ENCODE measurements around the gene ZNF724. TPM values are rescaled to one million over a fixed set of nuclear protein-coding genes. Genes with fewer than 3 reads are reported as not detected.

Gene ZNF724
- total RNA-seq, 1 donor from 2014 or later = 75.1 TPM

DNA sequence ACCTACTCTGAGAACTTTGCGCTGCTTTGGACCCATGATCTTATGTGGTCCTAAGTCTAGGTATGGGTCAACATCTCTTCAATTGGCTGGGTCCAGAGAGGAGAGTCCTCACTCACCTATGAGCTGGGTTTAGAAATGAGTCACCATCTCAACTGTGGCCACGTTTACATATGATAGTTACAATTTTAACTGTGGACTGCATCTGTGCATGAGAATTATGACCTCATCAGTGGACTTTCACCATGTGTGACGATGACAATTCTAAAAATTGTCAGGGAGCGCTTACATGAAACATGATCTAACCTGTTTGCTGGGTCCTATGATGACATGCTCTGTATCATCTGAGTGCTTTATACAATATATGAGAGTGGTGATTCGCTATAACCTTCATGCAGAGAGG, 12.7 kb upstream of the ZNF724 start:
- Histone ChIP-seq H4K20me1 (ENCODE audit: low read depth) (peaks cover 11% of the 10 kb centered on the region), H3K27me3 (no peaks in the 10 kb centered on the region), H3K9me3 (ENCODE audit: low read depth) (no peaks in the 10 kb centered on the region), H3F3A (ENCODE audit: low read depth) (no peaks in the 10 kb centered on the region), H2AFZ (replicated peaks) (no peak overlapping the region), H3K4me1 (no peaks in the 10 kb centered on the region), H3K27ac (no peak overlapping the region), H3K4me2 (no peak overlapping the region), H3K36me3 (peaks cover 3% of the 10 kb centered on the region), H3K79me2 (ENCODE audit: low read depth) (peaks cover 41% of the 10 kb centered on the region), H3K4me3 (no peak overlapping the region), H3K9ac (no peak overlapping the region)
- Mint-ChIP-seq H3K9me3 (peaks cover 3% of the 10 kb centered on the region), H3K4me3 (no peak overlapping the region), H3K4me1 (no peaks in the 10 kb centered on the region), H3K27me3 (ENCODE audit: insufficient read depth, low read depth) (peaks cover 2% of the 10 kb centered on the region), H3K36me3 (peaks cover 66% of the 10 kb centered on the region), H3K27ac (no peak overlapping the region)
- DNase-seq (ENCODE audit: low spot score) = no peak
- TF ChIP-seq EZH2 (IDR thresholded peaks at IDR 0.05) (no peak), EZH2phosphoT487 (IDR thresholded peaks at IDR 0.05) (no peak)
- TF ChIP-seq, protein P1, sequence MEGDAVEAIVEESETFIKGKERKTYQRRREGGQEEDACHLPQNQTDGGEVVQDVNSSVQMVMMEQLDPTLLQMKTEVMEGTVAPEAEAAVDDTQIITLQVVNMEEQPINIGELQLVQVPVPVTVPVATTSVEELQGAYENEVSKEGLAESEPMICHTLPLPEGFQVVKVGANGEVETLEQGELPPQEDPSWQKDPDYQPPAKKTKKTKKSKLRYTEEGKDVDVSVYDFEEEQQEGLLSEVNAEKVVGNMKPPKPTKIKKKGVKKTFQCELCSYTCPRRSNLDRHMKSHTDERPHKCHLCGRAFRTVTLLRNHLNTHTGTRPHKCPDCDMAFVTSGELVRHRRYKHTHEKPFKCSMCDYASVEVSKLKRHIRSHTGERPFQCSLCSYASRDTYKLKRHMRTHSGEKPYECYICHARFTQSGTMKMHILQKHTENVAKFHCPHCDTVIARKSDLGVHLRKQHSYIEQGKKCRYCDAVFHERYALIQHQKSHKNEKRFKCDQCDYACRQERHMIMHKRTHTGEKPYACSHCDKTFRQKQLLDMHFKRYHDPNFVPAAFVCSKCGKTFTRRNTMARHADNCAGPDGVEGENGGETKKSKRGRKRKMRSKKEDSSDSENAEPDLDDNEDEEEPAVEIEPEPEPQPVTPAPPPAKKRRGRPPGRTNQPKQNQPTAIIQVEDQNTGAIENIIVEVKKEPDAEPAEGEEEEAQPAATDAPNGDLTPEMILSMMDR (IDR thresholded peaks at IDR 0.05) = no peak

- H3K4me2 ChIP-seq = no peak overlapping the region
- H3K27ac Mint-ChIP-seq = no peak overlapping the region
- H3K9ac ChIP-seq = no peak overlapping the region
- H3K36me3 Mint-ChIP-seq = peaks cover 58% of the 10 kb centered on the region
- H3F3A ChIP-seq (ENCODE audit: low read depth) = no peaks in the 10 kb centered on the region
- no peaks in the 10 kb centered on the region for H3K27me3 ChIP-seq
- no peaks in the 10 kb centered on the region for H3K9me3 Mint-ChIP-seq
- no peak overlapping the region for H2AFZ ChIP-seq (replicated peaks)
- H4K20me1 ChIP-seq (ENCODE audit: low read depth) = peaks cover 8% of the 10 kb centered on the region
- H3K4me3 ChIP-seq = no peak overlapping the region
- H3K79me2 ChIP-seq (ENCODE audit: low read depth) = peaks cover 30% of the 10 kb centered on the region
- TF ChIP-seq EZH2phosphoT487 (IDR thresholded peaks at IDR 0.05) = no peak
- TF ChIP-seq, protein P1 (IDR thresholded peaks at IDR 0.05) = no peak
- TF ChIP-seq EZH2 (IDR thresholded peaks at IDR 0.05) = no peak
- peaks cover 3% of the 10 kb centered on the region for H3K36me3 ChIP-seq
- no peak overlapping the region for H3K27ac ChIP-seq
- peaks cover 4% of the 10 kb centered on the region for H3K27me3 Mint-ChIP-seq (ENCODE audit: insufficient read depth, low read depth)
- H3K9me3 ChIP-seq (ENCODE audit: low read depth) = no peaks in the 10 kb centered on the region
- no peaks in the 10 kb centered on the region for H3K4me1 ChIP-seq
- no peak overlapping the region for H3K4me3 Mint-ChIP-seq
- no peak for DNase-seq (ENCODE audit: low spot score)
- H3K4me1 Mint-ChIP-seq = no peaks in the 10 kb centered on the region
Observed at GRCh38 chr19:23261496-23262020, 11.4 kb upstream of the ZNF724 start.

- Mint-ChIP-seq H3K36me3 (peaks cover 55% of the 10 kb centered on the region), H3K27ac (no peak overlapping the region), H3K4me3 (no peak overlapping the region), H3K9me3 (no peaks in the 10 kb centered on the region), H3K27me3 (ENCODE audit: insufficient read depth, low read depth) (peaks cover 2% of the 10 kb centered on the region), H3K4me1 (no peaks in the 10 kb centered on the region)
- Histone ChIP-seq H3K79me2 (ENCODE audit: low read depth) (peaks cover 26% of the 10 kb centered on the region), H3K4me1 (no peaks in the 10 kb centered on the region), H3K36me3 (peaks cover 3% of the 10 kb centered on the region), H3K4me2 (no peak overlapping the region), H2AFZ (replicated peaks) (no peak overlapping the region), H3K9me3 (ENCODE audit: low read depth) (no peaks in the 10 kb centered on the region), H3K27ac (no peak overlapping the region), H4K20me1 (ENCODE audit: low read depth) (peaks cover 8% of the 10 kb centered on the region), H3K9ac (no peak overlapping the region), H3K27me3 (no peaks in the 10 kb centered on the region), H3F3A (ENCODE audit: low read depth) (peaks cover 3% of the 10 kb centered on the region), H3K4me3 (no peak overlapping the region)
- DNase-seq (ENCODE audit: low spot score) = no peak
- no peak for TF ChIP-seq EZH2 (IDR thresholded peaks at IDR 0.05)
- TF ChIP-seq, protein P1 (IDR thresholded peaks at IDR 0.05) = no peak
- no peak for TF ChIP-seq EZH2phosphoT487 (IDR thresholded peaks at IDR 0.05)
Observed at GRCh38 chr19:23260956-23261355, 10.8 kb upstream of the ZNF724 start.
